HEK293T (cell line): ENCODE data around the gene TET2.
"Not testable (repeated sequence)": the region's sequence is repeated elsewhere in the genome, so short reads cannot be mapped to it uniquely, and the experiment has no call there.

ENCODE experiments used
- CTCF ChIA-PET: fragments of 350-600 bp; formaldehyde crosslinking; extraction: SDS; loops from one replicate; lab custom pipeline; 2021; ENCODE audit warnings: antibody characterized with exemption, inconsistent platforms; lab: Yijun Ruan, JAX
- POLR2A ChIA-PET: fragments of 350-600 bp; formaldehyde crosslinking; extraction: SDS; loops from one replicate; lab custom pipeline; 2020; ENCODE audit warnings: antibody characterized with exemption, inconsistent platforms; lab: Yijun Ruan, JAX
- DNase-seq: peaks from one replicate; pipeline ENCODE4 v3.0.0; 2012; ENCODE audit warnings: mixed read lengths; ENCODE audit errors: extremely low spot score
- ARNT ChIP-seq: fragments of 450-650 bp; IDR thresholded peaks from 2 replicates; pipeline ENCODE4 v1.6.1; 2017; ENCODE audit warnings: mild to moderate bottlenecking
- BHLHE40 ChIP-seq: fragments of 450-650 bp; IDR thresholded peaks from 2 replicates; pipeline ENCODE4 v1.6.1; 2016; ENCODE audit warnings: mild to moderate bottlenecking, moderate library complexity, borderline replicate concordance
- CTBP1 ChIP-seq: fragments of 450-650 bp; IDR thresholded peaks from 2 replicates; pipeline ENCODE4 v1.6.1; 2016; ENCODE audit warnings: borderline replicate concordance
- ELF4 ChIP-seq: fragments of 450-650 bp; IDR thresholded peaks from 2 replicates; pipeline ENCODE4 v1.6.1; 2017; ENCODE audit warnings: antibody characterized with exemption
- FOXA1 ChIP-seq: fragments of 450-650 bp; IDR thresholded peaks from 2 replicates; pipeline ENCODE4 v1.6.1; 2016; ENCODE audit warnings: mild to moderate bottlenecking
- FOXK2 ChIP-seq: fragments of 450-650 bp; IDR thresholded peaks from 2 replicates; pipeline ENCODE4 v1.6.1; 2016; ENCODE audit warnings: mild to moderate bottlenecking
- FOXM1 ChIP-seq: fragments of 450-650 bp; IDR thresholded peaks from 2 replicates; pipeline ENCODE4 v1.6.1; 2017; ENCODE audit warnings: mild to moderate bottlenecking, borderline replicate concordance
- HDGF ChIP-seq: fragments of 450-650 bp; IDR thresholded peaks from 2 replicates; pipeline ENCODE4 v1.6.1; 2017; ENCODE audit warnings: antibody characterized with exemption, borderline replicate concordance
- L3MBTL2 ChIP-seq: fragments of 450-650 bp; conservative IDR thresholded peaks from 2 replicates; pipeline ENCODE4 v1.6.1; 2016; ENCODE audit warnings: mild to moderate bottlenecking
- LEF1 ChIP-seq: fragments of 450-650 bp; IDR thresholded peaks from 2 replicates; pipeline ENCODE4 v1.6.1; 2017; ENCODE audit warnings: mild to moderate bottlenecking, borderline replicate concordance
- NFRKB ChIP-seq: fragments of 450-650 bp; IDR thresholded peaks from 2 replicates; pipeline ENCODE4 v1.6.1; 2016; ENCODE audit warnings: mild to moderate bottlenecking, moderate library complexity
- PKNOX1 ChIP-seq: fragments of 450-650 bp; IDR thresholded peaks from 2 replicates; pipeline ENCODE4 v1.6.1; 2016
- SP1 ChIP-seq: fragments of 450-650 bp; IDR thresholded peaks from 2 replicates; pipeline ENCODE4 v1.6.1; 2017
- SUZ12 ChIP-seq: fragments of 450-650 bp; IDR thresholded peaks from 2 replicates; pipeline ENCODE4 v1.6.1; 2016; ENCODE audit warnings: mild to moderate bottlenecking
- TARDBP ChIP-seq: fragments of 450-650 bp; IDR thresholded peaks from 2 replicates; pipeline ENCODE4 v1.6.1; 2016
- ZNF384 ChIP-seq: fragments of 450-650 bp; IDR thresholded peaks from 2 replicates; pipeline ENCODE4 v1.6.1; 2016

The TET2 gene

GRCh38 chr4:105293360-105293759 lies 146.7 kb downstream of the TET2 start:
- TF ChIP-seq FOXA1 (no peak), SP1 (no peak), BHLHE40 (no peak), NFRKB (no peak), ELF4 (no peak), LEF1 (no peak), FOXK2 (no peak), FOXM1 (no peak), SUZ12 (no peak), ZNF384 (no peak), PKNOX1 (no peak), L3MBTL2 (no peak), HDGF (no peak)
- ChIA-PET POLR2A (no interaction called here), CTCF (no interaction called here)
- no peak for DNase-seq

GRCh38 chr4:105296672-105297071 lies 150.0 kb downstream of the TET2 start:
- CTCF ChIA-PET: no interaction called here
- TF ChIP-seq L3MBTL2 (no peak), ZNF384 (no peak), ARNT (no peak), FOXA1 (no peak), NFRKB (no peak), HDGF (no peak), SUZ12 (no peak), CTBP1 (no peak), PKNOX1 (no peak), TARDBP (no peak), FOXK2 (no peak), SP1 (no peak)
- POLR2A ChIA-PET: no interaction called here
- no peak for DNase-seq

DNA sequence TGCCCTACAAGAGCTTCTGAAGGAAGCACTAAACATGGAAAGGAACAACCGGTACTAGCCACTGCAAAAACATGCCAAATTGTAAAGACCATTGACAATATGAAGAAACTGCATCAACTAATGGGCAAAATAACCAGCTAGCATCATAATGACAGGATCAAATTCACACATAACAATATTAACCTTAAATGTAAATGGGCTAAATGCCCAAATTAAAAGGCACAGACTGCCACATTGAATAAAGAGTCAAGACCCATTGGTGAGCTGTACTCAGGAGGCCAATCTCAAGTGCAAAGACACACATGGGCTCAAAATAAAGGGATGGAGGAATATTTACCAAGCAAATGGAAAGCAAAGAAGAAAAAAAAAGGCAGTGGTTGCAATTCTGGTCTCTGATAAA lies 152.4 kb downstream of the TET2 start:
- CTCF ChIA-PET, DNase-seq: not testable (repeated sequence)
- POLR2A ChIA-PET: interaction anchor here (0.7 kb wide), 1 partner anchor 1636 kb away, joined by 3 read pairs; no protein-coding TSS in a partner anchor

DNA sequence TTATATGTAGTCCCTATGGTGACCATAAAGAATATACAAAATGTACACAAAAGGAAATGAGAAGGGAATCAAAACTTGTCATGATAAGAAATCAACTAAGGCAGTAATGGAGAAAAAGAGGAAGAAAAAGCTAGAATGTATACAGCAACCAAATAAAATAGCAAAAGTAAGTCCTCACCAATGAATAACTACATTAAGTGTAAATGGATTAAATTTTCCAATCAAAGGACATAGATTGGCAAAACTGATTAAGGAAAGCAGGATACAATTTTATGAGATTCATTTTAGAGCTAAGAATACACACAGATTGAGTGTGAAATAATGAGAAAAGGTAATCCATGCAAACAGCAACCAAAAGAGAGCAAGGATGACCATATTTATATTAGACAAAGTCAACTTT lies 157.4 kb downstream of the TET2 start:
- TF ChIP-seq BHLHE40: no peak
- TF ChIP-seq CTBP1: no peak
- TF ChIP-seq NFRKB: no peak
- TF ChIP-seq PKNOX1: no peak
- no peak for TF ChIP-seq L3MBTL2
- no peak for TF ChIP-seq SUZ12
- TF ChIP-seq ZNF384: no peak
- TF ChIP-seq ELF4: no peak
- TF ChIP-seq SP1: no peak
- TF ChIP-seq FOXK2: no peak
- no peak for TF ChIP-seq LEF1
- POLR2A ChIA-PET: no interaction called here

DNA sequence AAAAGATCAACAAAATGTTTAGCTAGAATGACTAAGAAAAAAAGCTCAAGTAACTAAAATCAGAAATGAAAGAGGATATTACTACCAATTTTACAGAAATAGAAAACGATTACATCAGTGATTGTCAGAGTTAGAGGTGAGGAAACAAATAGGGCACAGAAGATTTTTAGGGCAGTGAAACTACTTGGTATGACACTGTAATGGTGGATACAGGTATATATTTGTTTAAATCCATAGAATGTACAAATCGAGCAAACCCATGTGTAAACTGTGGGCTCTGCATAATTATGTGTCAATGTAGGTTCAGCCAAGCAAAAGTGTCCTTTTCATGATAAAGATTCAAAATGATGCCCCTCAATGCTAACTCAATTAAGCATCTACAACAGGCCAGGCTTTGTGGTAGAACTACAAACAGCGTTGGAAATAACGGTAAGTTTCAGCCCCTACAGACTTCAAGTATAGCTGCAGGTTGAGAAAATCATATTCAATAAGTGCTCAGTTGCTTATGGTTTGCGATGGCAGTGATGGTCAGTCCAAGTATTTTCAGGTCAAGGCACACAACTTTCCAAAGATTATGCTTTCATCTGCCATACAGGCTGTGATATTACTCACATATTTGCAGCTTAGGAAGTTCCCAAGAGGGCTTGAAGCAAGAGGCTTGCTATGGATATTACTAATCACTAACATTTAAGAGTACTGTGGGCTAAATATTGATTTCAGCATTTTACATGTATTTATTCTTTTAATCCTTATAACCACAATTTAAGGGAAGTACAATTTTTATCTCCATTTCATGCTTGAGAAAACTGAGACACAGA lies 158.6 kb downstream of the TET2 start:
- ChIA-PET CTCF (no interaction called here), POLR2A (no interaction called here)
- TF ChIP-seq ZNF384: no peak
- no peak for TF ChIP-seq PKNOX1
- TF ChIP-seq CTBP1: no peak
- no peak for TF ChIP-seq FOXM1
- TF ChIP-seq LEF1: no peak
- TF ChIP-seq ARNT: no peak
- TF ChIP-seq FOXK2: no peak
- no peak for TF ChIP-seq SP1
- no peak for TF ChIP-seq FOXA1
- no peak for TF ChIP-seq SUZ12
- no peak for TF ChIP-seq BHLHE40
- no peak for TF ChIP-seq HDGF
- TF ChIP-seq NFRKB: no peak
- no peak for TF ChIP-seq TARDBP
- no peak for TF ChIP-seq ELF4
- TF ChIP-seq L3MBTL2: no peak
- no peak for DNase-seq

More for the DNA sequence above, 157.4 kb downstream of the TET2 start:
- no peak for DNase-seq
- CTCF ChIA-PET: no interaction called here
